Measurements from ENCODE around the gene PYM1.
"Not testable (repeated sequence)": the region's sequence is repeated elsewhere in the genome, so short reads cannot be mapped to it uniquely, and the experiment has no call there.

The PYM1 gene

DNA sequence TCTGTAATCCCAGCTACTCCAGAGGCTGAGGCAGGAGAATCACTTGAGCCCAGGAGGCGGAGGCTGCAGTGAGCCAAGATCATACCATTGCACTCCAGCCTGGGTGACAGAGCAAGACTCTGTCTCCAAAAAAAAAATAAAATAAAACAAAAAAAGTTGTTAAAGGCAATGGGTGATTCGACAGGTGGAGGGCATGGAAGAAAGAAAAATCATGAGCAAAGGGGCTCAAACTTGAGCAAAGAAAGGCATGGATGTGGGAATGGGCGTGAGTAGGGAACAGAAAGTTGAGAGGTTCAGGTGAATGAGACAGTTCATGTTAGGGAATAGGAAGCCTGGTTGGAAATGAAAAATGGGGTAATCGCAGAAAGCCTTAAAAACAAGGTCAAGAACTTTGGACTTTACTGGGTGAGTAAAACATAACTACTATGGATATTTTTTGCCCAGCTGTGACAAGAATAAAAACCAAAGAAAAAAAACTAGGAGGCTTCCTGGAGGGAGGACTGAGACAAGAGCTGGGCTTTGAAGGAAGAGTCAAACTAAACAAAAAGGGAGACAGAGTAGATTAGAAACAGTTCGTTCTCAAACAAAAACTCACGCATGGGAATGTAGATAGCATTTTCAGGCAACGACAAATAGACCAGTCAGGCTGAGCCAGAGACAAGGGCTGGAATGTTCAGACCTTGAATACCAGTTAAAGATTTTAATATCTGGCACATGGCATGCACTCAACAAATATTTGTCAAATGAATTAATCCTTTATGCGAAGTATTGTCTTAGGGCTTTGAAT is 18.8 kb downstream of the PYM1 start:
- no peak for FAIRE-seq

DNA sequence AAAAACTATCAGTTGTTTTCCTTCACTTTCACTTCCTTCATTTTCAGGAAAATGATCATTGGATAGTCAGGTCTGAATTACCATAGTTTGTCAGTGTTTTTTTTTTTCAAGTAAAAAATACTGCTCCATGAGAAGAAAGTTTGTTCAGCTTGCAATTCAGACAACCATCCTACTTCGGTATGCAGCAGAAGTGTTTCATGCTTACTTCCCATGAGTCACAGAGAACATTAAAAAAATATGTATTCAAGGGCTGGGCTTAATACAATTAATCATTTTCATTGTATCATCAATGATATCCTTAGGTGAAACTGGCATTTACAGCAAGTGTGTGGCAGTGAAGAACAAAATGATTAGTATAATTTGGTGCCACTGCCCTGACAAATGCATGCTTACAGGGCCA is 21.6 kb downstream of the PYM1 start:
- no peak for FAIRE-seq

GRCh38 chr12:55901881-55902490 is 25.7 kb downstream of the PYM1 start:
- FAIRE-seq, result no peak

DNA sequence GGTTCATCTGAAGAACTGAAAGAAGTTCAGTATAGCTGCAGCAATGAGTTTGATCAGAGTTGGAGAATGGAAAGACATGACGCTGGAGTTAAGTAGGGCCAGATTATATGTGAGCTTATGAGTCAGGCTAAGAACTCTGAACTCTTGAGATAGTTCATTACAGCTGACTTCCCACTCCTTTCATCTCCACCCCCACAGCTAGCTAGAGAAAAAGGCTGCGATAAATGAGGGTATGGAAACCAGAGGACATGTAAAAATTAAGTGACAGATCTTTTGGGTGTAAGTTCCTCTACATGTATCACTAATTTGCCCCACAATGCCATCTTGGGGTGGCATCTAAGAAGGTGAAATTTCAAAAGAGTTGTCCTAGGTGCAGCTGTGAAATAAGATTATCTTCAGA is 28.6 kb downstream of the PYM1 start:
- FAIRE-seq, result no peak

- FAIRE-seq, result no peak
Measured at GRCh38 chr12:55893723-55894122, 34.0 kb downstream of the PYM1 start.

GRCh38 chr12:55891310-55891709 is 36.4 kb downstream of the PYM1 start:
- no peak for FAIRE-seq

GRCh38 chr12:55885113-55885512 is 42.6 kb downstream of the PYM1 start:
- no peak for FAIRE-seq

DNA sequence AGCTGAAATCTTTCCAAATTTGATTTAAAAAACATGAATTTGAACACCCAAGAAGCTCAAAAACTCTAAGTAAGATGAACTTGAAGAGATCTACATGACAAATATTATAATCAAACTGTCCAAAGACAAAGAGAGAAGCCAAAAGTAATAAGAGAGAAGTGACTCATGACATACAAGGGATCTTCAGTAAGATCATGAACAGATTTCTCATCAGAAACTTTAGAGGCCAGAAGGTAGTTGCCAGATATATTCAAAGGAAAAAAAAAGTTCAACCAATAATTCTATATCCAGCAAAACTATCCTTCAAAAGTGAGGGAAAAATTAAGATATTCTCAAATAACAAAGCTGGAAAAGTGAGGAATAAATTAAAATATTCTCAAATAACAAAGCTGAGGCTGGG is 49.9 kb downstream of the PYM1 start:
- no peak for FAIRE-seq

DNA sequence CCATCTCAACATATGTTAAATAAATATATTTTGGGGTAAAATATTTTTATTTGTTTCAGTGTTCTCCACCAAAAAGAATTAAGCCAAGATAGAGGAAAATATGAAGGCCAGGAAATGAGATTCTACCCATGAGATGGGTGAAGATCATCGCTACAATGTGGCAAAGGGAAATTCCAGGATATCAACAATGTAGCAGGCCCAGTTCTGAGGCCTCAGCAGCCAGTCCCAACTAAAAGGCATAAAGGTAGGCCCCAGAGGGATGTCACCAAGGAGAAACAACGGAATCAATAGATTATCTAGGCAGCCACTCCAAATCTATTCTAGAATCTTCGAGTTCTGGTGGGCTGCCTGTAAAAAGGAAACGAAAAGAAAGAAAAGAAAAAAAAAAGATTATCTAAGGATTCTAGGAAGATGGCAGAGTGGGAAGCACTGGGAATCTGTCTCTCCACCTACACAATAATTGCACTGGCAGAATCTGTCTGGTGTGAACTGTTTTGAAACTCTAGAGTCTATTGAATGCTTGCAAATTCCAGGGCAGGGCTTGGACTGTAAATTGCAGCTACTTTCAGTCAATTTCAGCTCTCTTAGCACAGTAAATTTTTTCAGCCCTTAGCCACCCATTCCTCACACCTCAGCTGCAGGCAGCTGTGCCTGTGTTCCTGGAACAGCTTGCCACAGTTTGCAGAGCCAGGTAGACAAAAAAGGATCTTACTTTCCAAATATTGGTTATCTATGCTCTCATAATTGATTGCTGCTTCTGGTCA is 51.8 kb downstream of the PYM1 start:
- no peak for FAIRE-seq

DNA sequence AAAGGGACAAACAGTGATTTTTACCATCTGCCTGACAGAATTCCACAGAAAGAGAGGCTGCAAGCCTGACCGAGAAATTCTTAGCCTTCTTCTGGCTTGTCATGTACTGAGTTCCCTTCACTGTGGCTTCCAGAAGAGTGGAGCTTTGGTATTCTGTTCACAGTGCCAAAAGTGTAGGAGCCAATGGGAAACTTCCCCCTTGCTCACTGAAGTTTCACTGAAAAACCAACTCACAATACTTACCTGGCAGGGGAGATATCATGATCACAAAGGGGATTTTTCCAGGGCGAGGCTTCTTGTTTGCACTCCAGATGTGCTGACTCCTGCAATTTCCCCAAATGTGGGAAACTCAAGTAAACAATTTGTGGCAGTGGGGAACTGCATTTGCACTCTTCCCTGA is 53.3 kb downstream of the PYM1 start:
- no peak for FAIRE-seq

GRCh38 chr12:55866454-55867004 is 61.2 kb downstream of the PYM1 start:
- FAIRE-seq, result not testable (repeated sequence)

DNA sequence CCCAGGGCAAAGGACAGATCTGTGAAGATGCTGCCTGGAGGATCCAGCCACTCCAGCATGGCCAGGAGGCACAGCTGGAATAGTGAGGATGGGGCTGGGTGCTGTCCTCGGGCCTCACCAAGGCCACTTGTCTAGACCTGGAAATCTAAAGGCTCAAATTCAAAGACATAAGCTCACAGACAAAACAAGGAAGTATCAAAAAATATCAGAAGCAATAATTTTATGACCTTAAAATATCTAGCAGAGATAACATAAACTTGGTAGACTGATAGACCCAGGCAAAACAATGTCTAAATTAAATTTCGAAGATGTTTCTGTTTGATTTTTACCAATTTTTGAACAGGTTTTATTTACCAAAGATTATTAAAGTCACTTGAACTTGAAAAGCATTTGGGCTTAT is 62.4 kb downstream of the PYM1 start:
- FAIRE-seq, result no peak

GRCh38 chr12:55862931-55863330 is 64.8 kb downstream of the PYM1 start:
- not testable (repeated sequence) for FAIRE-seq

DNA sequence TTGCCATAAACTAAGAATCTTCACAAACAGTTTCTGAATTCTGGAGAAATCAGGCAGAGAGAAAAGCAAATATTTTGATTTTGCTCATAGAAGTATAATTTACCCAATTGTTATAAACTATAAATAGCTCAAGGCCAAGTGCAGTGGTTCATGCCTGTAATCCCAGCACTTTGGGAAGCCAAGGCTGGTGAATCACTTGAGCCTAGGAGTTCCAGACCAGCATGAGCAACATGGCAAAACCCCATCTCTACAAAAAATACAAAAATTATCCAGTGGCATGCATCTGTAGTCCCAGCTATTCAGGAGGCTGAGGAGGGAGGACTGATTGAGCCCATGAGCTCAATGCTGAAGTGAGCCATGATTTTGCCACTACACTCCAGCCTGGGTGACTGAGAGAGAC is 65.4 kb downstream of the PYM1 start:
- FAIRE-seq, result no peak

- FAIRE-seq, result no peak
Measured at GRCh38 chr12:55861871-55862270, 65.8 kb downstream of the PYM1 start.

DNA sequence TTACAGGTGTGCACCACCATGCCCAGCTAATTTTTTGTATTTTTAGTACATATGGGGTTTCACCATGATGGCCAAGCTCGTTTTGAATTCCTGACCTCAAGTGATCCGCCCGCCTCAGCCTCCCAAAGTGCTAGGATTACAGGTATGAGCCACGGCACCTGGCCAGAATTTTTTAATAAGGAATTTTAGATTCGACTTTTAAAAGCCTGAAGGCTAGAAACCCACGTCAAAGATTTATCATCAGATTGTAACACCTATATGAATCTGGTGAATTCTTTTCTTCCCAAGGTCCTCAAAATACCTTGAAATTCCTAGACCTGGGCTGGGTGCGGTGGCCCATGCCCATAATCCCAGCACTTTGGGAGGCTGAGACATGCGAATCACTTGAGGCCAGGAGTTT is 66.3 kb downstream of the PYM1 start:
- no peak for FAIRE-seq

GRCh38 chr12:55852740-55853139 is 75.0 kb downstream of the PYM1 start:
- FAIRE-seq, result no peak

All from A204.1 (cell line).